AG10803 (cell line): ENCODE results near the gene ATP11C.

Experiments used
- DNase-seq: peaks from one replicate; pipeline ENCODE4 v3.0.0; 2010; ENCODE audit warnings: low read depth
- H3K4me3 ChIP-seq: 2 replicates; pipeline ENCODE4 v1.5.1; 2011; ENCODE audit warnings: mild to moderate bottlenecking, low read length, control low read depth
- TF ChIP-seq, protein P1 (sequence below): conservative IDR thresholded peaks from 2 replicates; pipeline ENCODE4 v1.5.1; 2011; ENCODE audit warnings: mild to moderate bottlenecking, low read length, control low read depth, inconsistent platforms

Gene ATP11C

GRCh38 chrX:139834879-139835278 lies 98.0 kb downstream of the ATP11C start:
- TF ChIP-seq, protein P1, sequence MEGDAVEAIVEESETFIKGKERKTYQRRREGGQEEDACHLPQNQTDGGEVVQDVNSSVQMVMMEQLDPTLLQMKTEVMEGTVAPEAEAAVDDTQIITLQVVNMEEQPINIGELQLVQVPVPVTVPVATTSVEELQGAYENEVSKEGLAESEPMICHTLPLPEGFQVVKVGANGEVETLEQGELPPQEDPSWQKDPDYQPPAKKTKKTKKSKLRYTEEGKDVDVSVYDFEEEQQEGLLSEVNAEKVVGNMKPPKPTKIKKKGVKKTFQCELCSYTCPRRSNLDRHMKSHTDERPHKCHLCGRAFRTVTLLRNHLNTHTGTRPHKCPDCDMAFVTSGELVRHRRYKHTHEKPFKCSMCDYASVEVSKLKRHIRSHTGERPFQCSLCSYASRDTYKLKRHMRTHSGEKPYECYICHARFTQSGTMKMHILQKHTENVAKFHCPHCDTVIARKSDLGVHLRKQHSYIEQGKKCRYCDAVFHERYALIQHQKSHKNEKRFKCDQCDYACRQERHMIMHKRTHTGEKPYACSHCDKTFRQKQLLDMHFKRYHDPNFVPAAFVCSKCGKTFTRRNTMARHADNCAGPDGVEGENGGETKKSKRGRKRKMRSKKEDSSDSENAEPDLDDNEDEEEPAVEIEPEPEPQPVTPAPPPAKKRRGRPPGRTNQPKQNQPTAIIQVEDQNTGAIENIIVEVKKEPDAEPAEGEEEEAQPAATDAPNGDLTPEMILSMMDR: no peak
- no peak for DNase-seq
- no peak overlapping the region for H3K4me3 ChIP-seq

GRCh38 chrX:139832718-139833309 lies 100.0 kb downstream of the ATP11C start:
- TF ChIP-seq, protein P1: no peak
- H3K4me3 ChIP-seq: no peak overlapping the region
- no peak for DNase-seq

- peak; percentile 68 for DNase-seq
- TF ChIP-seq, protein P1: no peak; the same call in 1 of the 2 replicates
- no peak overlapping the region for H3K4me3 ChIP-seq
Measured at GRCh38 chrX:139831675-139832456, 101.0 kb downstream of the ATP11C start.

DNA sequence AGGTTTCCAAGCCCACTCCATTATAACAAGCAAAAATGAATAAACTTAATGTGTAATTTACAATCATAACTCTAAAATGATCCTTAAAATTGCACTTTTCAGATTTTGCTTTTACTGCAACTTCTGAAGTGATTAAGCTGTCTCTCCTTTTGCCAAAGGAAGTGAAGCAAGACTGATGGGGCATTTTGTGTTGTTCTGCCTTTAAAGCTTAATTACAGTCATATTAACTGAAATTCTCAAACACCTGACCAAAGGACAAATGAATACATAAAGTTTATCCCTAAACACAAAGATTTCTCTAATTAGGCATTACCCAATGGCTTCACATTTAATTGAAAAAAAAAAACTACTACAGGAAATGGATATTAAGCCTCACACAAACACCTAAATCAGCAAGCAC lies 101.8 kb downstream of the ATP11C start:
- TF ChIP-seq, protein P1: no peak
- no peak overlapping the region for H3K4me3 ChIP-seq
- no peak for DNase-seq

DNA sequence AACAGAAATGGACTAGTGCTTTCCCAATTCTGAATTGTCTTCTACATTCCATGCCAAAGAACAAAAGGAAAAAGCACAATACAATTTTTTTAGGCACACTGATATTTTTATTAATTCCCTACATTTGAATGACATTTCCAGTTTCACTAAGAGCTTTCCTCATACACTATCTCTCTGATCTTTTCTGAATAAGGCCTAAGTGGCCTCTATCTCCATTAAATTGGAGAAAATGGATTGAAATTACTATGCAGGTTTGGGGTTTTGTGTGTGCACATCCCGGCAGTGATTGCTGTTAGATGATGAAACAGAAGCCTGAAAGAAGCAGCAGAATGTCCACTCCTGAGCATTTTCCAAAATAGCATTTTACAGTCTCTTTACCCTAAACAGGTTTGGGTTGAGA lies 104.0 kb downstream of the ATP11C start:
- TF ChIP-seq, protein P1: no peak

GRCh38 chrX:139828033-139828432 lies 104.8 kb downstream of the ATP11C start:
- TF ChIP-seq, protein P1: no peak
- H3K4me3 ChIP-seq: no peak overlapping the region
- peak; percentile 24 for DNase-seq

More for the DNA sequence above, 104.0 kb downstream of the ATP11C start:
- DNase-seq: no peak
- no peak overlapping the region for H3K4me3 ChIP-seq
